GM12892 (cell line): ENCODE data around the gene MEGF11.

Experiments
- POLR2A ChIP-seq: IDR thresholded peaks from 2 replicates; pipeline ENCODE4 v1.6.1; 2011; ENCODE audit warnings: low read depth, low read length, control low read depth
- TAF1 ChIP-seq: IDR thresholded peaks from 2 replicates; pipeline ENCODE4 v1.6.1; 2011; ENCODE audit warnings: low read depth, mild to moderate bottlenecking, control low read depth, low read length, borderline replicate concordance

DNA sequence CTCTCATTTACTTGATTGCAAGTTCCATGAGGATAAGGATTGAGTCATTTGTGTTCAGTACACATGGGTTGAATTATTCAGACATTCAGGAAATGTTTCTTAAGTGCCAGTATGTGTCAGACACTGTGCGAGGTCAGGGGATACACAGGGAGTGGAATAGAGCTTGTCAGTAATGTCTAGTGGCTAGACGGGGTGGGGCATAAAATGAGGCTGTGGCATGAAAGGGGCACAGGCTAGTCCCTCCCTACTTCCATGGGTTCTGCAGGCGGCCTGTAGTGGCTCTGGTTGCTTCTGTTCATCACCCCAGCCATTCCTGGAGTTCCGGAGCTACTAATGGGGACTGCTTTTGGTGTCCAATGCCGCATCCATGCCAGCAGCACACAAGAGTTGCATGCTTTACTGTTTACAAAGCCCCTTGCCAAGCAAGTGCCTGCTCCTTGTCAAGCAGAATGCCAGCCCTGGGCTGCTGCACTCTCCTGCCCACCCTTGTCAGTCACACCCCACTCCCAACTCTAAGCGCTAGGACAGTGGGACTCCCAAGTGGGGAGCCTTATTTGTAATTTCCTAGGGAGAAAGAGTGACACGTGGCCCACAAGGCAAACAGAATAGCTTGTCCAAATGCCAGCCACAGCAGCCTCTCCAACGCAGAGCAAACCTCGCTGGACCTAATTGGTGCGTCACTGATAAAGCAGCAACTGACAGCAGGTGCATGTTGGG lies 313.5 kb downstream of the MEGF11 start:
- TF ChIP-seq POLR2A: no peak
- TF ChIP-seq TAF1: no peak
